PC-3 (cell line): Measurements from ENCODE around the gene MACROD1. TPM values are rescaled to one million over a fixed set of nuclear protein-coding genes. Genes with fewer than 3 reads are reported as not detected.

ENCODE experiments used
- ATAC-seq: fragments of 200-7000 bp; cut with Tn5 transposase; 2 replicates; pipeline ENCODE4 v1.9.1; 2020; ENCODE audit warnings: mild to moderate bottlenecking, moderate library complexity
- BruUV-seq: library from RNA; stranded (reverse); fragments of 400-500 nt; replicated peaks from 2 replicates; lab custom pipeline; 2021; lab: Mats Ljungman, UMichigan
- CTCF ChIA-PET: fragments of 300-600 bp; sonication (Branson Sonifier 250); formaldehyde crosslinking; loops from one replicate; lab custom pipeline; 2022; ENCODE audit warnings: antibody characterized with exemption; lab: Charles Lee
- POLR2A ChIA-PET: fragments of 300-600 bp; sonication (Branson Sonifier 250); formaldehyde crosslinking; loops from one replicate; lab custom pipeline; 2022; ENCODE audit warnings: antibody characterized with exemption; ENCODE audit not compliant: unreplicated experiment; lab: Charles Lee
- DNase-seq: peaks from one replicate; pipeline ENCODE4 v3.0.0-alpha.2; 2015
- H2AFZ ChIP-seq: fragments of 300-600 bp; sonication (generic); 2 replicates; pipeline ENCODE4 v1.6.0; 2016; ENCODE audit warnings: antibody characterized with exemption, low read length
- H3F3A ChIP-seq: fragments of 300-600 bp; sonication (generic); one replicate; pipeline ENCODE4 v1.6.0; 2017; ENCODE audit warnings: antibody characterized with exemption, low read length, control low read depth, mild to moderate bottlenecking; ENCODE audit not compliant: unreplicated experiment
- H3K27ac ChIP-seq: fragments of 300-600 bp; sonication (generic); 2 replicates; pipeline ENCODE4 v1.5.1; 2016; ENCODE audit warnings: mild to moderate bottlenecking, low read length
- H3K27me3 ChIP-seq: fragments of 300-600 bp; sonication (generic); 2 replicates; pipeline ENCODE4 v1.6.1; 2016; ENCODE audit warnings: low read length, mixed read lengths
- H3K36me3 ChIP-seq: fragments of 300-600 bp; sonication (generic); 2 replicates; pipeline ENCODE4 v1.6.1; 2016; ENCODE audit warnings: low read depth, mixed run types, low read length, mixed read lengths
- H3K4me1 ChIP-seq: fragments of 300-600 bp; sonication (generic); 2 replicates; pipeline ENCODE4 v1.5.1; 2016; ENCODE audit warnings: low read length; ENCODE audit not compliant: insufficient read depth
- H3K4me2 ChIP-seq: fragments of 300-600 bp; sonication (generic); 2 replicates; pipeline ENCODE4 v1.6.0; 2016; ENCODE audit warnings: low read length
- H3K4me3 ChIP-seq: fragments of 300-600 bp; sonication (generic); 2 replicates; pipeline ENCODE4 v1.5.1; 2016; ENCODE audit warnings: mild to moderate bottlenecking, low read length, mixed read lengths
- H3K79me2 ChIP-seq: fragments of 300-600 bp; sonication (generic); 2 replicates; pipeline ENCODE4 v1.6.1; 2017; ENCODE audit warnings: low read length, mixed read lengths
- H3K9ac ChIP-seq: fragments of 300-600 bp; sonication (generic); 2 replicates; pipeline ENCODE4 v1.6.0; 2016; ENCODE audit warnings: mild to moderate bottlenecking, low read length
- H3K9me2 ChIP-seq: fragments of 300-600 bp; sonication (generic); replicated peaks from 2 replicates; pipeline ENCODE4 v1.6.1; 2016; ENCODE audit warnings: mixed run types, low read length, mixed read lengths
- H3K9me3 ChIP-seq: fragments of 300-600 bp; sonication (generic); 2 replicates; pipeline ENCODE4 v1.6.1; 2016; ENCODE audit warnings: low read length, mixed read lengths
- H4K20me1 ChIP-seq: fragments of 300-600 bp; sonication (generic); 2 replicates; pipeline ENCODE4 v1.6.1; 2016; ENCODE audit warnings: low read length, mixed read lengths
- CTCF ChIP-seq: fragments of 300-600 bp; sonication (generic); conservative IDR thresholded peaks from 2 replicates; pipeline ENCODE4 v1.5.1; 2017; ENCODE audit warnings: antibody characterized with exemption, low read depth, mild to moderate bottlenecking, low read length
- EZH2 ChIP-seq: fragments of 300-600 bp; sonication (generic); IDR thresholded peaks from one replicate; pipeline ENCODE4 v1.6.1; 2017; ENCODE audit warnings: antibody characterized with exemption, mild to moderate bottlenecking, low read length; ENCODE audit not compliant: unreplicated experiment
- EZH2phosphoT487 ChIP-seq: fragments of 300-600 bp; sonication (generic); IDR thresholded peaks from 2 replicates; pipeline ENCODE4 v1.6.1; 2018; ENCODE audit warnings: mild to moderate bottlenecking, antibody characterized with exemption, low read length, borderline replicate concordance
- intact Hi-C: fragments of 100-400 bp; cut with micrococcal nuclease; formaldehyde crosslinking; loops from 2 replicates; pipeline ENCODE4 v1.9.0; 2023
- total RNA-seq: library from RNA; depleted of rRNA; stranded (reverse); fragments of >200 nt; gene quantifications from 2 replicates; pipeline ENCODE4 v1.2.3, GENCODE V29; 2014

The MACROD1 gene
- total RNA-seq, 1 experiment from 2014 or later = 71.4 TPM

GRCh38 chr11:64104632-64105031 is 61.3 kb downstream of the MACROD1 start:
- H3K4me3 ChIP-seq = no peak overlapping the region
- no peaks in the 10 kb centered on the region for H3K4me1 ChIP-seq
- BruUV-seq = no TSS peak
- ChIA-PET POLR2A (no interaction called here), CTCF (interaction anchor here (0.5 kb wide), 1 partner anchor 72 kb away, joined by 3 read pairs; no protein-coding TSS in a partner anchor)
- H3K9me2 ChIP-seq = no peaks in the 10 kb centered on the region
- H3K79me2 ChIP-seq = no peaks in the 10 kb centered on the region
- no peak overlapping the region for H3K27ac ChIP-seq
- no peak overlapping the region for H2AFZ ChIP-seq
- no peaks in the 10 kb centered on the region for H4K20me1 ChIP-seq
- TF ChIP-seq EZH2 (no peak), CTCF (no peak), EZH2phosphoT487 (no peak)
- no peak overlapping the region for H3K9ac ChIP-seq
- H3F3A ChIP-seq = no peaks in the 10 kb centered on the region
- DNase-seq = no peak
- H3K36me3 ChIP-seq = no peaks in the 10 kb centered on the region
- no peak overlapping the region for H3K4me2 ChIP-seq
- ATAC-seq = no peak
- H3K9me3 ChIP-seq = no peaks in the 10 kb centered on the region
- H3K27me3 ChIP-seq = no peaks in the 10 kb centered on the region
- intact Hi-C loops = no loop called here

GRCh38 chr11:64103277-64103985 is 62.5 kb downstream of the MACROD1 start:
- Histone ChIP-seq H3K9me2 (no peaks in the 10 kb centered on the region), H3K27me3 (no peaks in the 10 kb centered on the region), H3K9me3 (no peaks in the 10 kb centered on the region), H3K79me2 (no peaks in the 10 kb centered on the region), H3K27ac (no peak overlapping the region), H3K4me3 (no peak overlapping the region), H2AFZ (no peak overlapping the region), H3F3A (no peaks in the 10 kb centered on the region), H4K20me1 (no peaks in the 10 kb centered on the region), H3K9ac (no peak overlapping the region), H3K4me1 (no peaks in the 10 kb centered on the region), H3K36me3 (no peaks in the 10 kb centered on the region), H3K4me2 (no peak overlapping the region)
- POLR2A ChIA-PET = no interaction called here
- CTCF ChIA-PET = no interaction called here
- DNase-seq (no peak), ATAC-seq (no peak)
- TF ChIP-seq EZH2phosphoT487 = no peak
- TF ChIP-seq CTCF = no peak
- no peak for TF ChIP-seq EZH2
- intact Hi-C loops = no loop called here
- no TSS peak for BruUV-seq

- no peaks in the 10 kb centered on the region for H4K20me1 ChIP-seq
- H3K27me3 ChIP-seq = no peaks in the 10 kb centered on the region
- no peak overlapping the region for H3K4me3 ChIP-seq
- no peak overlapping the region for H3K4me2 ChIP-seq
- H3K9me3 ChIP-seq = no peaks in the 10 kb centered on the region
- H3K9ac ChIP-seq = no peak overlapping the region
- no peak overlapping the region for H3K27ac ChIP-seq
- no peaks in the 10 kb centered on the region for H3K4me1 ChIP-seq
- intact Hi-C loops = no loop called here
- ChIA-PET CTCF (no interaction called here), POLR2A (no interaction called here)
- no peak for ATAC-seq
- no peaks in the 10 kb centered on the region for H3K79me2 ChIP-seq
- no peaks in the 10 kb centered on the region for H3K36me3 ChIP-seq
- no TSS peak for BruUV-seq
- TF ChIP-seq CTCF (no peak), EZH2phosphoT487 (no peak), EZH2 (no peak)
- no peak overlapping the region for H2AFZ ChIP-seq
- no peaks in the 10 kb centered on the region for H3K9me2 ChIP-seq
- DNase-seq = no peak
- no peaks in the 10 kb centered on the region for H3F3A ChIP-seq
These were observed 63.7 kb downstream of the MACROD1 start for GRCh38 chr11:64102005-64102738.
